Stimulated activated effector memory CD8-positive, alpha-beta T cell treated with anti-CD3 and anti-CD28 coated beads, Interleukin-12 subunit alpha, Interleukin-12 subunit beta, amount 100 ng/mL, for 72 hours (primary cell): ENCODE measurements around the gene NDUFA12.

Source experiments
- ATAC-seq: fragments of 150-1000 bp; cut with Tn5 transposase; 2 replicates; pipeline ENCODE4 v1.10.0; 2021
- DNase-seq, 2 donors: peaks; one replicate each; pipeline ENCODE4 v3.0.0; 2021 to 2022; ENCODE audit warnings: low spot score in 2 of 2
- H3K27ac Mint-ChIP-seq: one replicate; pipeline ENCODE4 v1.8.0; 2022; ENCODE audit warnings: mild to moderate bottlenecking, mixed read lengths
- H3K36me3 Mint-ChIP-seq: one replicate; pipeline ENCODE4 v1.8.0; 2022; ENCODE audit warnings: mild to moderate bottlenecking, mixed read lengths
- H3K4me1 Mint-ChIP-seq: one replicate; pipeline ENCODE4 v1.8.0; 2022; ENCODE audit warnings: mixed read lengths
- H3K4me3 Mint-ChIP-seq: one replicate; pipeline ENCODE4 v1.8.0; 2022; ENCODE audit warnings: mild to moderate bottlenecking, mixed read lengths
- H3K9me3 Mint-ChIP-seq: one replicate; pipeline ENCODE4 v1.8.0; 2022; ENCODE audit warnings: mixed read lengths

The NDUFA12 gene

GRCh38 chr12:94938583-94938982 lies 64.9 kb downstream of the NDUFA12 start:
- Mint-ChIP-seq H3K36me3 (peaks cover 6% of the 10 kb centered on the region), H3K9me3 (no peaks in the 10 kb centered on the region), H3K4me1 (peaks cover 43% of the 10 kb centered on the region), H3K4me3 (no peak overlapping the region), H3K27ac (no peak overlapping the region)
- ATAC-seq (no peak), DNase-seq (no peak)

DNA sequence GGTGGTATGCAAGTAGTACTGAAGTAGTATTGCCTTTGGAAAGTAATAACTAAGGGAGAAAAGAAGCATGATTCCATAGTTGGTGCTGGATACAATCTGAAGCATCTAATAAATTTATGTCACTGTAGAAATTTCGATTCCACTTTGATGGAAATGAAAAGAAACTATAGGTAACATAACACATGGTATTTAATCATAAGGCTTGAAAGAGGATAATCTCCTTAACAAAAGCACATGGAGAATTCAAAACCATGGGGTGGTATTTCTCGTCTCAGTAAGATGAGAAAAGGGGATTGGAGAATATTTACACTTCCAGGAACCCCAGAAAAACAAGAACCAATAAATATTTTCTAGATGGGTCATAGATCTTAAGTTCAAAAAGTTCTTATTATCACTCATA lies 72.7 kb downstream of the NDUFA12 start:
- H3K4me3 Mint-ChIP-seq = no peak overlapping the region
- no peak for ATAC-seq

DNA sequence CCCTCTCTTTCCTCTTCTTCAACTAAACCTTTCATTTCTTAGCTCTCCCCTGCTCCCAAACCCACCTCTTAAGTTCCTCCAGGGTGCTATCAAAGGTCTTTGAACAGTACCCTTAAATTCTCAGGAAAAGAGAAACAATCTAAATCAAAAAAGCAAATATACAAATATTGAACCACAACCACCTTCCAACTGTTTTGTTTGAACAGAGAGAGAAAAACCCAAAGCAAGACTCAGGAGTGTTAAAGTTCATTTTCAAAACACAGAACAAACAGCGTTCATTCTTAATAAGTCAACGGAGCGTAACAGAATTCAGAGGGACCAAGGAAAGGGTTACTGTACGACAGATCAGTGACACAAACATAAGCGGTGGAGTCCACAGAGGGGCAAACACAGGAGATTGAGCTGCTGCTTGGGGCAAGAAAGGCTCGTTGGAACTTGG lies 73.3 kb downstream of the NDUFA12 start:
- ATAC-seq (no peak), DNase-seq (no peak)
- H3K4me1 Mint-ChIP-seq = no peaks in the 10 kb centered on the region
- no peaks in the 10 kb centered on the region for H3K9me3 Mint-ChIP-seq
- no peaks in the 10 kb centered on the region for H3K36me3 Mint-ChIP-seq
- no peak overlapping the region for H3K27ac Mint-ChIP-seq
- H3K4me3 Mint-ChIP-seq = no peak overlapping the region

More for the DNA sequence above, 72.7 kb downstream of the NDUFA12 start:
- Mint-ChIP-seq H3K9me3 (no peaks in the 10 kb centered on the region), H3K36me3 (no peaks in the 10 kb centered on the region), H3K27ac (no peak overlapping the region), H3K4me1 (no peaks in the 10 kb centered on the region)
- no peak for DNase-seq

- H3K4me3 Mint-ChIP-seq = no peak overlapping the region
- no peaks in the 10 kb centered on the region for H3K4me1 Mint-ChIP-seq
- no peaks in the 10 kb centered on the region for H3K9me3 Mint-ChIP-seq
- H3K27ac Mint-ChIP-seq = no peak overlapping the region
- DNase-seq (no peak), ATAC-seq (no peak)
- no peaks in the 10 kb centered on the region for H3K36me3 Mint-ChIP-seq
Measured at GRCh38 chr12:94929780-94930179, 73.7 kb downstream of the NDUFA12 start.

- ATAC-seq = no peak
- DNase-seq = no peak
- Mint-ChIP-seq H3K27ac (no peak overlapping the region), H3K4me1 (no peaks in the 10 kb centered on the region), H3K9me3 (no peaks in the 10 kb centered on the region), H3K4me3 (no peak overlapping the region), H3K36me3 (no peaks in the 10 kb centered on the region)
Measured at GRCh38 chr12:94925729-94926128, 77.8 kb downstream of the NDUFA12 start.

- no peaks in the 10 kb centered on the region for H3K36me3 Mint-ChIP-seq
- H3K27ac Mint-ChIP-seq = no peak overlapping the region
- no peak for DNase-seq
- H3K9me3 Mint-ChIP-seq = no peaks in the 10 kb centered on the region
- no peaks in the 10 kb centered on the region for H3K4me1 Mint-ChIP-seq
- no peak for ATAC-seq
- H3K4me3 Mint-ChIP-seq = no peak overlapping the region
Measured at GRCh38 chr12:94925206-94925605, 78.3 kb downstream of the NDUFA12 start.

- Mint-ChIP-seq H3K4me1 (no peaks in the 10 kb centered on the region), H3K9me3 (no peaks in the 10 kb centered on the region), H3K4me3 (no peak overlapping the region), H3K36me3 (no peaks in the 10 kb centered on the region), H3K27ac (peak overlapping the region; percentile 51)
- ATAC-seq (no peak), DNase-seq (no peak)
Measured at GRCh38 chr12:94922561-94922960, 80.9 kb downstream of the NDUFA12 start.
